Hematopoietic multipotent progenitor cell treated with erythropoietin and hydrocortisone succinate and interleukin-3 and kit ligand, for 4 days (in vitro differentiated cells): ENCODE results near the gene ZFHX3.

Source experiments
- DNase-seq: peaks from one replicate; pipeline ENCODE4 v3.0.0-alpha.2; 2015

ZFHX3 gene

DNA sequence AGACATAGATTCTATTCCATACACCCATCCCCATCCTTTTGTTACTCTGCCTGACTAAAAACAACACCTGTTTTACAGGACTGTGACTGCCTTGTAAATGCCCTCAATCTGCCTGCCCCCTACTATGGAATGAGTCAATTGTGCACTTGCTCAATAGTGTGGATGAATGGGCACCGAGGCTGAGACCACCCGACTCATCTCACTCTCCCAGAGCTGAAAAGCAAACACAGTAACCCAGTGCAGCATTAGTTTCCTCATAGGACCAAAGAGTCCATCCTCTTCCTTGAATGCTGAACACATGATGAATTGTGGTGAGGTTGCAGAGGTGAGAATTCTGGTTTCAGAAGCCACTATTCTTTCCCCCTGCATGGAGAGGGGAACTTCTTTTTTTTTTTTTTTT is 233.7 kb downstream of the ZFHX3 start:
- DNase-seq: no peak

DNA sequence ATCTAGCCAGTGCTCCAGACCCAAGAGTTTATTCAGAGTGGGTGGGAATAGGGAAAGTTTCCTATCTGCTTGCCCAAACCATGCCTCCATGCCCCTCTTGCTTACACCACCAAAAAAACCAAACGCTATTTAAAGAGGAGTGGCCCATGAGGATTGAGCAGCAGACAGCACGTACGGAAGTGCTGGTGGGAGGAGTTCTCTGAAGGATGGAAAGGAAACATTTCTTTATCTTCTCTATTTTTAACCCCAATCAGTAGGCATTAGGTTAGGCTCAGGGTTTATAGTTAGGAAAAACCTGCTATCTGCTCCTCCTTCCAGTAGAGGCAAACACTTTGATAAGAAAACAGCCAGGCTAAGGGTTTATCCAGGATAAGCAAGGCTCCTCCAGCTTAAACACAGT is 235.3 kb downstream of the ZFHX3 start:
- peak; percentile 45 for DNase-seq

DNA sequence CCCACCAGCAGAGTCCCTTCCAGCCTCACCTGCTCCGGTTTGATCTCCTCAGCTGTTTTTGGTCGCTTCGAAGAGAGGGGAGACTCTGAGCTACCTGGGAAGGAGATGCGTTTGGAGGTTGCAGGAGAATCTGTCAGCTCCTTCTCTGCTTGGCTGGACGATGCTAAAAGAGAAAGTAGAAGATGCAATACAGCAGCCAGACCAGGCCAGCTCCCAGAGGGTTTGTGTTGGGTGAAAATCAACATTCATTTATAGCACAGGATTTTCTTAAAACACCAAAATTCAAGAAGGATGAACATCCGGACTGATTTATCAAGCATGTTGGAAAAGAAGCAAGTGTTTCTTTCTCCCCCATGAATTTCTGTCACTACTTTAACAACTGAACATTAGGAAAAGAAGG is 236.1 kb downstream of the ZFHX3 start:
- no peak for DNase-seq

DNA sequence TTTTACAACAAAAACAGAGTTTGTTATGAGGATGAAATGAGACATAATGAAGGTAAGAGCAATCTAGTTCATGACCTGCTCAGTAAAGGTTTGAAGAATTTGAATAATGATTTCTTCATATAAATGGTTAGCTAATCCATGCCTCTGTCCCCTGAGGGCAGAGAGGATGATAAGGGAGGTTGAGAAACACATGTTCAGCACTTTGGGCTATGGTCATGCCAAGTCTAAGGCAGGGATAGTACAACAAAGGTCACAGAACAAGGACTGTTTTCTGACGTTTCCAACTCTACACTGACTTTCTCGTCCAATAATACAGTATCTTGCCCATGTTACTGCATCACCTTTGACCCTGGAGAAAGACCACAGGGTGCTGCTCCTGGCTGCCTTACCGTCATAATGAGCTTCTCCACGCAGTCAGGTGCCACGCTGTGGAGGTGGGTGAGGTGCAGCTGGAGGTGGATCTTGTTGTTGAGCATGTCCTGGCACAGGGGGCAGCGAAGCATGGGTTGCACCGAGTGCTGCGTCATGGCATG is 236.7 kb downstream of the ZFHX3 start:
- DNase-seq: no peak

DNA sequence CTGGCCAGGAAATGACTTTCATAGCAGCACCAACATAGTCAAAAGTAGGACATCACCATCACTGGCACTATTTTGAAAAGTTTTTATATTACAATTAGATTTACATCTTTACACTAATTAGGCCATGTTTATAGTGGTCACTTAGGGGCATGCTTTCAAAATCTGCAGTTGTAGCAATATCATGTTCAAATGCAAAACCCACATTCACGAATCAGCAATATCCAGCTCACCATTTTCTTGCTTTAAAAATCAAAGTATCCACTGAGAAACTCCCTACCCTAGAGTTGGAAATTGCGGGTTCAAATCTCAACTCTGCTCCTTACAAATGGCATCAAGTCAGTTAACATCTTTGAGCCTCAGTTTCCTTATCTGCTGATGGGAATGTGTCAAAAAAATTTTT is 237.4 kb downstream of the ZFHX3 start:
- DNase-seq: no peak

DNA sequence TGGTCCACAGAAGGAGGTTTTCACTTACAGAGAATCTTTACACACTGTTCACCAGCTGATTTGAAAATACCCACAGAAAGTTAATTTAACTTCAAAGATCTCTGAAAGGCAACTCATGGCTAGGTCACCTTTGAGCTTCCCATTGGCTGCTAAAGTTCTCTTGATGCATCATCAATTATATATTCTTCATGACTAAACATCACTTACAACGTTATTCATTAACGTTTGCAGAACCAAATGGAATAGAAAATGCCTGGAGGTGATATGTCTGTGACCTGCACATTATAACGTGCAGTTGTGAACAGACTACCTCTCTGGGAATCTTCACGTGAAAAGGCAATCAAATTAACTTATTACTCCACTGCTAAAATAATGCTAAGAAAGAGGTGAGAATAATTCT is 238.5 kb downstream of the ZFHX3 start:
- DNase-seq: no peak

DNA sequence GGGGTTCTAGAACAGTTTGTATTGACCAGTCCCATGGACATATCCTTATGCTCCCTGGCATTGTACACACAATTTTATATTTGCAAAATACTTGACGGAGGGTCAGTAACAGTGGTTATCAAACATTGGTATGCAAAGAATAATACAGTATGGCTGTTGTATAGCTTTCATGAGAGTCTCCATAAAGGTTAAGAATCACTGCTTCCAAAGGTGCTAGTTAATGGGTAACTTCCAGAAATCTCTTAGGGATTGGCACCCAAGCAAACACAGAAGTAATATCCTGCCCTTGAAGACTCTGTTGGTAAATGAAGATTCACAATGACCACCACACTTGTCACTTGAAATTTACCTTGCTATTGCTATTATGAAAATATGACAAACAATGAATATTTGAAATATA is 239.2 kb downstream of the ZFHX3 start:
- no peak for DNase-seq

DNA sequence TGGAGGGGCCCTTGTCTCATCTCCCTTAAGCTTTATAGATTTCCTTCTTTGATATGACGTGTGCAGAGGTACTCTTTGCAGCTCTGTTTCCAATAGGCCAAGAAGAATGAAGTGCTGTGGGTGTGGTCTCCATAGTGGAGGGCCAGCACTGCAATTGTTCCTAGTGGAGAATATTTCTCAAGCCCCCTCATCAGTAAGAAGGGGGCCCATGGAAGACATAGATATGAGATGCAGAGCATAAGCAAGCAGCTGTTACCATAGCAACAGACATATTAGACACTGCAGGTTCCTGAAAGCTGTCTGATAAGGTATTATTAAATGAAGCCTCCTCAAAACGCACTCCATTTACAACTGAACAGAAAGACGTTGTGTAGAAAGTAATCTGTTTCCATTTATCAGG is 240.7 kb downstream of the ZFHX3 start:
- DNase-seq: peak; percentile 33

DNA sequence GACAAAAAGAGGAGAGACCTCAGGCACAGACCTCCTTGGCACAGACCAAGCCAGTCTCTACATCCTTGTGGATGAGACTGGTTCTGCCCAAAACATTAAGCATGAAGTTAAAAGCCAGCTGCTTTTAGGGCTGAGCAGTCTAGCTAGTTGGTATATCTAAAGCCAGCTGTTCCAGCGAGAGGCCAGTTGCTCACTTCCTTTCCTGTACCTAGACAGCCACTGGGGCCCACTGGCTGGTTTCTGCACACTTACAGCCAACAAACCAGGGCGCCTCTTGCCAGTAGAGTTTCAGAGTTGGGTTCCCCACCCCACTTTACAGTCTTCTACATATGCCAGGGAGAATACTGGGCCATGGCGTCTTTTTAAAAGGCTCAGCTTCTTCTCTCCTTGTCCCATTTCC is 242.4 kb downstream of the ZFHX3 start:
- DNase-seq: no peak

DNA sequence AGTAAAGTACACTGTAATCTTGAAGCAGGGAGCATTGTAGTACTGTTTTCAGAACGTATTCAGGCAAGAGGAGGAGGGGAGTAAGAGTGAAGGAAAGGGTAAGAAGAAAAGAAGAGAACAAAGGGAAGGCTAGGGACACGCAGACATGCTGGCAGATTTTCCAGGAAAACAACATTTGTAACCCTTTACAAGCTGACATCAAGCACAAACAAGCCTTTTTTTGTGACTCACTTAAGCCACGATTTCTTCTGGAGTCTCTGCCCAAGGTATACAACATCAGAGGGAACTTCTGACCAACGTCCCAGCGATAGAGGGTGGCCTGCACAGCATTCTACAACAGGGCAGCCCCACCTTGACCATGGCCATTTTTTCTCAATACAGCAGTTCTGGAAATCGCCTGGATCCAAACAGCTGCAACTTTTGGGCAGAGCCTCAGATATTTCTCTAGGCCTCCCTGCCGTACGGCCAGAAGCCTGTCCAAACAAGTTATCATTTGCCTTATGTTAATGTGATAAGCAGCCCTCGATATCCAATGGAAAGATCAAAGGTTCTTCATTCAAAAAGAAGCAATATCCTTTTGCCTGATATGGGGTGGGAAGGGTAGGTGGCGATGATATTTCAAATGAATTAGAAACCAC is 247.3 kb downstream of the ZFHX3 start:
- DNase-seq: no peak

DNA sequence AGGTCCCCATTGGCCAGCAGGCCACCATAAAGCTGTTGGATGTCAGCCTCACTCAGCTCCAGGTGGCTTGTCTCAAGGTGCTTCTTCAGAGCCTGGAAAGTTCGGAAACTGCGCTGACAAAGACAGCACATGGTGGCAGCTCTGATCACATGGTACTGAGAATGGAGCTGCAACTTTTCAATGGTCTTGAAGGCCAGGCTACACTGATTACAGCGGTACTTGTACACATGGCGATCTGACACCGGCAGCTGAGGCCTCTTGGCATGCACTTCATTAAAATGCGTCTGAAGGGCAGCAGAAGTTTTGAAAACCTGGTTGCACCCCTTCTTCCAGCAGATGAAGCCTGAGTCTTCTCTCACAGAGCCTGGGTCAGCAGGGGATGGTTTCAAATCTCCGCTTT is 249.7 kb downstream of the ZFHX3 start:
- DNase-seq: no peak

DNA sequence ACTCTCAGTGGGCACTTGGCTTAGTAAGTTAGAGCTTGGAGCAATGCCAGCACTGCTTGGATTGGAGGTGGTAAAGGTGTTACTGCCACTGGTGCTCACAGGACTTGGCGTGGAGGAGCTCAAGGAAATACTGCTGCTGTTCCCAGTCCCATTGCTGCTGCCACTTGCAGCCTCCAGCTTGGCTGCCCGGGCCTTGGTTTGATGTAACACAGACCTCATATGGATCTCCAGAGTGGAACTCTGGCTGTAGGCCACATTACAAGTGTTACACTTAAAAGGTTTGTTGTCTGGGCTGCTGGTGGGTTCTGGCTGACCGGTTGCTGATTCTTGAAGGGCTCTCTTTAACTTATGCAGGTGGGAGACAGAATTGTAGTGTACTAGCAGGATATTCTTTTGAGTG is 250.3 kb downstream of the ZFHX3 start:
- no peak for DNase-seq

DNA sequence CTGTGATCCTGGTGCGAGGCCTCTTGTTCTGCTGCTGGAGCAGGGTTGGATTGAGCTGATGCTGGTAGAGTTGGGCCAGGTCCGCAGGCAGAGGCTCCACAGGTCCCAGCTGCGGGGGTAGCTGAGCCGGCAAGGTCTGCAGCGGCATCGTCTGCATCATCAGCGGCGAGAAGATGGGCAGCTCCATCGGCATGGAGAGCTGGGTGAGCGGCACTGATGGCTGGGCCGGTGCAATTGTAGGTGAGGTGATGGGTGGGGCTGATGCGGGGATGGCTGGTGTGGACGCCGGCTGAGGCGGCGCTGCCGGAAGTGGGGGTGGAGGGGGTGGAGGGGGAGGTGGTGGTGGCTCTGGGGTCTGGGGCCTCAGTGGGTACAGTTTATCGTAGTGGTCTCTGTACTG is 251.7 kb downstream of the ZFHX3 start:
- no peak for DNase-seq

DNA sequence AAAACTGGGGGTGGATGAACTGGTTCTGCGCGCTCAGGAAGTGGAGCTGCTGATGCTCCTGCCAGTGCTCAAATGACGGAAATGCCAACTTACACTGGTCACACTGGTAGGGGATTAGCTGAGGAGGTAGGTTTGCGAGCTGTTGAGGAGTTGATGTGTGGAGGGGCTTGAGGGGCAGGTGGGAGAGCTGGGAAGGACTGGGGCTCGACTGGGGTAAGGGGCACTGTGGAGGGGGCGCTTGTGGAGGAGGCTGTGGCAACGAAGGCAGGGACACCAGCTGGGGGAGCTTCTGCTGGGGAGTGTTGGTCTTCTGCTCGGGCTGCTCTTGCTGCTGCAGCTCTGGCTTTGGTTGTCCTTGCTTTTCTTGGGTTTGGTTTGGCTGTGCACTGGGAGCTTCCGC is 252.9 kb downstream of the ZFHX3 start:
- no peak for DNase-seq

DNA sequence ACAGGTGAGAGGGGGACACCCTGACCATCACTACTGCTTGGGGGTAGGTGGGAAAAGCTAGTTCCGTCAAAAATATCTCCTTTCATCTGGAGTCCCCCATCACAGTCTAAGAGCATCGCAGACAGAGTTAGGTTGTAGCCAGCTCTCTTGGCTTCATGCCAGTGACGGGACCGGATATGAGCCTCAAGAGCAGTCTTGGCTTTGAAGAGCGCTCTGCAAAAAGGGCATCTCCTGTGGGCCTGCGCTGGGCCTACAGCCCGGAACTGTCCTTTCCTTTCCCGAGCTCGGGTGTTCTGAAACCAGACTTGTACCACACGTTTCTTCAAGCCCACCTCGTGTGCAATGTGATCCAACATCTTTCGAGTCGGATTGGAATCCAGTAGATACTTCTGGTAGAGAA is 253.6 kb downstream of the ZFHX3 start:
- DNase-seq: no peak

DNA sequence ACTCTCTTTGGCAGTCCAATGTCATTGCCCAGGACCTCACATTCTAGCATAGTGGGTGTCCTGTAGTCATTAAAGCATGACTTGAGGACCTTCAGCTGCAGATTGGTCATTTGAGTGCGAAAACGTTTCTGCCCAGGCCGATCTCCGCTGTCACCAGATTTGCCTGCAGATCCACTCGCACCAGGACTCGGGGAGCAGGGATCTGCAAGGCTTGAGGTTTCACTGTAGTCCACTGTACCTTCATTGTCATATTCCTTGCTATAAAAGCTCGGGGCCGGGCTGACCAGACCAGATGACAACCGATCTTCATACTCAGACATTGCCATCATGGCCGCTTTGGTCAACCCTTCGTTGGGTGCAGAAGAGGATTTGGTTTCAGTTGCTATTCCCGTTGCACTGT is 254.2 kb downstream of the ZFHX3 start:
- DNase-seq: no peak

DNA sequence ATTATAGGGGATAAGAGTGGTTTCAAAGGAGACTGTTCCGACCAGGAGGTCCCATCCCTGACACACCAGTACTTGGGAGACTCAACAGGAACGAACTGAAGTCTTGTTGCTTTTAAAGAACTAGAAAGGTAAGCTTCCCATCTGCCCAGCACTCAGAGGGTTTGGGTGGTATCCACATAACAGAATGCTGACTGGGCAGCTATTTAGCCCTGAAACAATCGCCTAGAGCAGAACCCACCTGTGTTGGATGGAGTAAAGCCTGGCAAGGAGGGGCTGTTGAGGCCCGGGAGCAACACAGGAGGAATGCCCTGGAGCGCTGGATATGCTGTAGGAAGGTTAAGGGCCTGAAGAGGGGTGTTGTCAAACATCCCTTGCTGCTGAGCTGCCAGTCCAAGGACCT is 254.9 kb downstream of the ZFHX3 start:
- no peak for DNase-seq

DNA sequence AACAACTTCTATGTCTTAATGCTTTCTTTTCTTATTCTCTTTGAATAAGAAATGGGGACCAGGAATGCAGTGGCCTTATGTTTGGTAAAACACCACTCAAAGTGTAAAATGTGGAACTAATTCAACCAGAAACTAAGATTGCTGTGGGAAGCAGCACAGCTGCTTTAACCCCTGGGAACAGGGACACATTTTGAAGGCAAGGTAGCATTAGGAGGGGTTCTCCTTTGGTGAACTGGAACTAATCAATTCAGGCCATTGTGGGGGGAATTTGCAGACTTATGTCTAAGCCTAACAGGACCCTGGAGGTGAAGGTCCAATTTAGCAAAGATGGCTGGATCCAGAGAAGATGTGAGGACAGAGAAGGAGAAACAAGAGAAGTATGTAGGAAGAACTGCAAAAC is 256.1 kb downstream of the ZFHX3 start:
- no peak for DNase-seq

DNA sequence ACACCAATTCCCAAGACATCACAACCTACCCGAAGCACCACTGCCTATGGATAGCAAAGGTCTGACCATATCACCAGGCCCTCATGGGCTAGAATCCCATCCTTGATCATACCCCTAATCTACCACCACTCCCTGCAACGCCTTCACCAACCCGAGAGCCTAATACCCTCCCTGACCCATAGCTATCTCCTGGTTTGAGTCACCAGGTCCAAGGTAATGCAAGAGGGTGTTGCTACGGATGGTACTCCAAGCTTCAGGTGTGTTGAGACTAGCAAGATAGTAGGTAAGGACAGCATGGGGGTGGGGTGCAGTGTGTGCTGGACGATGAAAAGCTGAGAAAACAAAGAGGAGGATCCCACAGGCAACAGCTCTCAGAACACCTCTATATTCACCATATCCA is 258.0 kb downstream of the ZFHX3 start:
- DNase-seq: no peak

DNA sequence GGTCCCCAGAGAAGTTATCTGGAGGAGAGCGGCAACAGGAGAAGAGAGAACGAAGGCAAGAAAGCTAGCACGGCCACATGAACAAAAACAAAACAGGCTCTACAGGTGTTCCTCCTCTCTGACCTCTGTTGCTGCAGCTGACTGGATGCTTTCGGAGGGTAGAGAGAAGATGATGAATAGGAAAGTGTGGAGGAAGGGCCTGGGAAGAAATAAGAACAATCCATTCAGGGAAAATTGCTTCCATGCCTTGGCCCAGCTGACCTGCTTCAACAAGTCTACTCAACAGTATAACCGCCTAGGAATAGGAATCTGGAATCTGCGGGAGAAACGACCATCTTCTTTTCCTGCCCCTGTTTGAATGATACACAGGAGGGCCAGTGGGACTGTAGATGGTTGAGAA is 258.5 kb downstream of the ZFHX3 start:
- no peak for DNase-seq

DNA sequence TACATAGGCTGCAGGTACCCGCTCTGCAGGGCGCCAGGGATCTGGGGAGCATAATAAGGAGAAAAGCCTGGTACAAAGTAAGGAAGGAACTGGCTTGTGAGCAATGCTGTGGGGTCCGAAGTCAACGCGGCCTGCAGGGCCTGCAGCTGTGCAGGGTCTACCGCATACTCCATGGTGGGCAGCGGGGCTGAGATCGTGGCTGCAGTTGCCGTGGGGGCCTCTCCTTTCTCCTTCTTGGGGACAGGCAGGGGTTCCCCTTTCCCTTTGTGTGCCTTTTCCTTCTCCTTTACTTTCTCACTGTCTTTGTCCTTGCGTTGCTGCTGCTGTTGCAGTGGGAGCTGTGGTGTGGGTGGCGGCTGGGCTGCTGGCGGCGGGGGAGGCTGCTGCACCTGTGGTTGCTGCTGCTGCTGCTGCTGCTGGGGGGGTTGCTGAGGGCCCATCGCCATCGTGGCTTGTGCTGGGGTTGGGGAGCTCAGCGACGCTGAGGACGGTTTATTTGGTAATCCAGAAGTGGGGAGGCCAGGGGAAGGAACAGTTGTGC is 259.6 kb downstream of the ZFHX3 start:
- peak; percentile 21 for DNase-seq

DNA sequence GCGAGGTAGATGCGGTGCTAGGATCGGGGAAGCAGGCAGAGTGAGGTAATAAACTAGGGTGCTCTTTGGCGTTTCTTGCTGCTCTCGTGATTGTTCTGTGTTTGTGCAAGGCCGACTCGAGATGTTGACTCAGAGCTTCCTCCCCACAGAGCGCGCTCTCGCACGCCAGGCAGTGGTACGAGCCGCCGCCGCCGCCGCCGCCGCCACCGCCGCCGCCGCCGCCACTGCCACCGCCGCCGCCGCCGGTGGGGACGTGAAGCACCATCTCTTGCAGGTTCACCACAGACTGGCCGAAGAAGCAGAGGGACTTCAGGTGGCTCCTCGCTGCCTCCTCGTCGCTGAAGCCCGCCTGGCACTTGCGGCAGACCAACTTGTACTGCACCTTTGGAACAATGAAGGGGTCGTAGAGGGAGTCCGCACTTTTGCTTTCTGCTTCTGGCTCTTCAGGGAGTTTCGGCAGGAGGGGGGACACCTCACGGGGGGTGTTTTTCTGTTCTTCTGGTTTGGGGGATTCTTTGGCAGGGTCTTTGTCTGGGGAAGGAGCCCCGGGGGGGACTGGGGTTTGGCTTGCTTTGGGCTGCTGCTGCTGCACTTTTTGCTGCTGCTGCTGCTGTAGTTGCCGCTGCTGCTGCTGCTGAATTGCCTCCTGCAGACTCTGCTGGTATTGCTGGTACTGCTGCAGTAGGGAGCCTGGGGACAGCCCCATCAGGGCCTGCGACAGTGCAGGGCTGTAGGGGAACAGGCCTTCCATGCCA is 260.2 kb downstream of the ZFHX3 start:
- DNase-seq: peak; percentile 92

DNA sequence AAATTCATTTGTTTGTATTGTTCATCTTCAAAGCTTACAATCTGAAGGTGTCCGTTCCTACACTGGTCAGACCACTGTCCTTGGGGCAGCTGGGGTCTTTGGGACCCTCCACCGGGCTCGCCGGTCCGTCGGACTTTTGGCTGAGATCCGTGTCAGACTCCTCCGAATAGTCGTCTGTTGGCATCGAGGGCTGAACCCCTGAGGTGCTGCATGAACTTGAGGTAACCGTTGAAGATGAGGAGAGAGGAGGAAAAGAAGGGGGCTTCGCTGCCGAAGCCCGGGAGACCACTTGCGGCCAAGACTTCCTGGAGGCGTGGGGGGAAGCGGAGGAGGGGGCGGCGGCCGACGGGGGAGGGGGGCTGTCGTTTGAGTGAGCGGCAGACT is 260.8 kb downstream of the ZFHX3 start:
- DNase-seq: no peak

DNA sequence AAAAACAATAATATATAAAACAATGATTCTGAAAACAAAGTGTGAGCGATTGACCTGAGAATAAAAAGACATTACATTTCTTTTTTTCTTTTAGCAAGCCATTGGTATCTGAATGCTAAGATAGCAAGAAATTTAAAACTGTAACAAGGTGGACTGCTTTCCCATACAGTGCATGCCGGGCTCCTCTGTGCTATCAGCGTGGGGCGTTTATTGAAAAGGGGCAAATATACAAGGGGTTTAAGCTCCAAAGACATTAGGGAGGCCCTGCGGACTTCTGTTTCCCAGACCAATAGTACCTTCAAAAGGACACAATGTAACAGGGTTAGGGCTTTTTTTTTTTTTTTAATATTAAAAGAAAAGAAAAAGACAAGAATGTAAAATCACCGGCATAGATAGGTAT is 261.3 kb downstream of the ZFHX3 start:
- no peak for DNase-seq

DNA sequence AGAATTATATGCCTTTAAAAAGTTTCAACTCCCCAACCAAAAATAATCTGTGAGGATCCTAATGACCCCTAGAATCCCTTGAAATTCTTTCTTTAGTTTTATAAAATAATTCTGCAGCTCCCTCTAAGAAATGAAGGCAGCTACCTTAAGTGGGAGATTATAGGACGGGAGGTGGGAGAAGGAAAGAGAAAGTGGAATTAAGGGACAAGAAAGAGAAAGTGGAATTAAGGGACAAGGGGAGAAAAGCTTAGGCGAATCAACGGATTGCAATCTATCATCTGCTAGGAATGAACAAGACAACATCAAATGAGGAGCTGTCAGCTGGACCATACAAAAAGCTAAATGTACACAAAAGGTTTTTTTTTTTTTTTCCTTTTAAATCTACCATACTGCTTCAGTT is 262.0 kb downstream of the ZFHX3 start:
- no peak for DNase-seq
